Measurements from ENCODE around the gene JCHAIN. TPM values are rescaled to one million over a fixed set of nuclear protein-coding genes. Genes with fewer than 3 reads are reported as not detected.
"Not testable (repeated sequence)": the region's sequence is repeated elsewhere in the genome, so short reads cannot be mapped to it uniquely, and the experiment has no call there.

The JCHAIN gene
- total and polyA plus RNA-seq, 2 donors: 4.5 to 6.9 TPM

DNA sequence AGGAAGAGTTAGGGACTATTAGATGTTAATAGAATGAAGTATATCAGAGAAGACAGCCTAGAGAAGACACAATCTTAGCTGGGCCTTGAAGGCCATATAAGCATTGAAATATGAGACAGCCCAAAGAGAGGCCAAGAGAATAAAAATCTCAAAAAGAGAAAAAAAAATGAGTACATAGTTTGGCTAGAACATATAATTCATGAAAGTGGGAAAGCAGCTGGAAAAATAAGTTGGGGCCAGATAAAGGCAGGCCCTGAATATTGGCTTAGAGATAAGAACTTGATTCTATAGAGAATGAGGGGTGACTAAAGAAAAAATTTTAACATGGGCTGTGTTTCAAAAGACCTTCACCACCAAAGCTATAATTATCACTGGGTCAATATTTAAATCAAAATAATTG, 14.6 kb upstream of the JCHAIN start:
- no peaks in the 10 kb centered on the region for H3K4me1 ChIP-seq (ENCODE audit: insufficient read depth)

DNA sequence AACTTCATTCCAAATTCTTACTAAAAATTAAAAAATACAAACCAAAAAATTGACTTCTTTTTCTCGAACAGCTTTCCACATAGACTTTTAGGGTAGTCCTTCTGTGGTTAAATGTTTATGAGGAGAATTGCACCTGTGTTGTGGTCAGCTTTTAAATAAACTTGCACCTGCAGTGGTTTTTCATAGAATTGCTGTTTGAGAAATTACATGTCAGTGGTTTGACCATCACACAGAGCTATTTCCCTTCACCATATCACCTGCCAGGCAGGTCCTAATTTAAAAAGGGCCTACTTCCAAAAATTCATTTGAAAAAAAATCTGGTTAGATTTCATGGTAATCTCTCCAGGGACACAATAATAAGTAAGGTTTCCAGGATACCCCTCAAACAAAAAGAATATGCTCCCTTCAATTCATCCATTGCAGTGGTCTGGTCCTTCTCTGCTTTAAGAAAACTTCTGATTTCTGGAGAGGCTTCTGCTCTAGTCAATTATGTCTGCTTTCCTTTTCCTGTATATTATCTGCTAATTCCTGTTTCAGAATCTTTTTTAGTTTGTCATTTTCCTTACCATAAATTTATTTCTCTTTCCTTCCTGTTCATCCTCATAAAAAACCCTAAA, 12.2 kb upstream of the JCHAIN start:
- no peak for DNase-seq (ENCODE audit: extremely low spot score)
- H3K4me3 ChIP-seq (ENCODE audit: low read depth, low read length): no peak overlapping the region
- 94% methylated on average over 1 of the region's 1 CpG for WGBS
- no peaks in the 10 kb centered on the region for H3K4me1 ChIP-seq (ENCODE audit: insufficient read depth)
- H3K27ac ChIP-seq (ENCODE audit: low read depth): no peak overlapping the region
- H3K36me3 ChIP-seq (ENCODE audit: insufficient read depth): no peaks in the 10 kb centered on the region

More for the DNA sequence above, 14.6 kb upstream of the JCHAIN start:
- DNase-seq (ENCODE audit: extremely low spot score): no peak
- H3K27ac ChIP-seq (ENCODE audit: low read depth): no peak overlapping the region
- H3K36me3 ChIP-seq (ENCODE audit: insufficient read depth): no peaks in the 10 kb centered on the region
- no peak overlapping the region for H3K4me3 ChIP-seq (ENCODE audit: low read depth, low read length)

- Histone ChIP-seq H3K4me3 (ENCODE audit: low read depth, low read length) (no peak overlapping the region), H3K27ac (ENCODE audit: low read depth) (no peak overlapping the region), H3K36me3 (ENCODE audit: insufficient read depth) (no peaks in the 10 kb centered on the region), H3K4me1 (ENCODE audit: insufficient read depth) (no peaks in the 10 kb centered on the region)
- DNase-seq (ENCODE audit: extremely low spot score): no peak
- 92% methylated on average over 6 of the region's 6 CpGs for WGBS
Measured at GRCh38 chr4:70676554-70677090, 10.3 kb upstream of the JCHAIN start.

DNA sequence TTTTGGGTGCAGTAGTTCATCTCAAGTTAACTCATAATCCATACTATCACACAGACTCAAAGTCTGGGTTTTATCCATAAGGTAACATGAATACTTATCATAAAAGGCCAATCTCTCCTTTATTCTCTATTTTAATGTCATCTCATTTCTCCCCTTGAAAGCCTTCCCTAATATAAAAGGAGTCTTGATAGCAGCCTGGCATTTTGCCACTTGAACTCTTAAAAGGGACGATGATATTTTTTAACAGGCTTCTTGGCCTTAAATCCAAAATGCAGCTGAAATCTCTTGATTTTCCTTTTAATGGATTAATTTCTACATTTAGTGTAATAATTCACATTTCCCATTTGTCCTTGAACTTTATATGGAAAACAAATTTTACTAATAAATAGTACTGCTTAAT, 8.4 kb upstream of the JCHAIN start:
- Histone ChIP-seq H3K4me1 (ENCODE audit: insufficient read depth) (no peaks in the 10 kb centered on the region), H3K4me3 (ENCODE audit: low read depth, low read length) (no peak overlapping the region), H3K27ac (ENCODE audit: low read depth) (no peak overlapping the region), H3K36me3 (ENCODE audit: insufficient read depth) (no peaks in the 10 kb centered on the region)
- no peak for DNase-seq (ENCODE audit: extremely low spot score)
- 23% methylated on average over 1 of the region's 1 CpG for WGBS

GRCh38 chr4:70674191-70674590, 7.9 kb upstream of the JCHAIN start:
- no peak overlapping the region for H3K4me3 ChIP-seq (ENCODE audit: low read depth, low read length)
- DNase-seq (ENCODE audit: extremely low spot score): no peak
- H3K27ac ChIP-seq (ENCODE audit: low read depth): no peak overlapping the region
- H3K36me3 ChIP-seq (ENCODE audit: insufficient read depth): no peaks in the 10 kb centered on the region
- H3K4me1 ChIP-seq (ENCODE audit: insufficient read depth): no peaks in the 10 kb centered on the region

DNA sequence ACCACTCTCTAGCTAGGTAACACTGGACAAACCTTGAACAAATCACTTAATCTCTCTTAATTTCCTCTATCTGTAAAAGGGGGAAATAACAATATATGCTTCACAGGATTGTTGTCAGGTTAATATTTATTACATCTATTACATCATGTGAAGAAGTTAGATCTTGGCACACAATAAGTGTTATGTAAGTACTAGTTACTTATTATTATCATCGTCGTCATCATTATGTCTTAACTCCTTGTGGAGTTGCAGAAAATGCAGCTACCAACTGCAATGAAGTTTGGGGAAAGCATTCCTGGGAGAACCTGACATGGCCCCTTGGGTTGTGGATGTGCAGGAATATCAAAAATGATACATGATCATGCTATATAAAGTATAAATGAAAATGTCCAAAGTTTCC, 4.8 kb upstream of the JCHAIN start:
- no peak for DNase-seq (ENCODE audit: extremely low spot score)
- Histone ChIP-seq H3K27ac (ENCODE audit: low read depth) (no peak overlapping the region), H3K4me3 (ENCODE audit: low read depth, low read length) (no peak overlapping the region), H3K4me1 (ENCODE audit: insufficient read depth) (no peaks in the 10 kb centered on the region), H3K36me3 (ENCODE audit: insufficient read depth) (no peaks in the 10 kb centered on the region)
- 65% methylated on average over 2 of the region's 2 CpGs for WGBS

DNA sequence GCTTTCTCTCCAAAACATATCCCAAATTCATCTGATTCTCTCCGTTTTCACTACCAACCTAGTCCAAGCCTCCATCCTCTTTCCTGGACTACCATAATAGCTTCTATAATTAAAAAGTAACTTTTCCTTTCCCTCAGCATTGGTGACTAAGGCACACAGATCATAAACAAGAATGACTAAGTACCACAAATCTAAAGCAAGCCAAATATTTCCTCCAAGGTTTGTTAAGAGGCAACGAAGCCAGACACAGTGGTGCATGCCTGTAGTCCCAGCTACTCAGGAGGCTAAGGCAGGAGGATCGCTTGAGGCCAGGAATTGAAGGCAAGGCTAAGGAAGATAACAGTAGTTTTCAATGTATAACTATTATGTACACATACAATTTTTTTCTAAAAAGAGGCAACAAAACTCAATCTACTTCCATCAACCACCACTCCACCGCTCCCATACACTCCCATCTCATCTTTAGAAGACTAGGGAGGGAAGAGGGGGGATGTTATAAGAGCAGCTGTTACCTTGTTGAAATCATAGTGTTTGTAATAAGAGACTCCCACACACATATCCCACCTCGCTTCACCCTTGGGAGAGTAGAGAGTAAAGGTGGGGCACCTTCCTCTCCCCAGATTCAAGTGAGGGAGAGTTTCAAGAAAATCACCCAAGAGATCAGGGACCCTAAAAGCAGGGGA, 4.2 kb upstream of the JCHAIN start:
- no peak overlapping the region for H3K4me3 ChIP-seq (ENCODE audit: low read depth, low read length)
- no peaks in the 10 kb centered on the region for H3K36me3 ChIP-seq (ENCODE audit: insufficient read depth)
- WGBS: 83% methylated on average over 5 of the region's 5 CpGs
- no peak overlapping the region for H3K27ac ChIP-seq (ENCODE audit: low read depth)
- no peaks in the 10 kb centered on the region for H3K4me1 ChIP-seq (ENCODE audit: insufficient read depth)
- DNase-seq (ENCODE audit: extremely low spot score): no peak

GRCh38 chr4:70667740-70668535, 1.6 kb upstream of the JCHAIN start:
- Histone ChIP-seq H3K4me3 (ENCODE audit: low read depth, low read length) (no peak overlapping the region), H3K27ac (ENCODE audit: low read depth) (no peak overlapping the region), H3K4me1 (ENCODE audit: insufficient read depth) (no peaks in the 10 kb centered on the region)

DNA sequence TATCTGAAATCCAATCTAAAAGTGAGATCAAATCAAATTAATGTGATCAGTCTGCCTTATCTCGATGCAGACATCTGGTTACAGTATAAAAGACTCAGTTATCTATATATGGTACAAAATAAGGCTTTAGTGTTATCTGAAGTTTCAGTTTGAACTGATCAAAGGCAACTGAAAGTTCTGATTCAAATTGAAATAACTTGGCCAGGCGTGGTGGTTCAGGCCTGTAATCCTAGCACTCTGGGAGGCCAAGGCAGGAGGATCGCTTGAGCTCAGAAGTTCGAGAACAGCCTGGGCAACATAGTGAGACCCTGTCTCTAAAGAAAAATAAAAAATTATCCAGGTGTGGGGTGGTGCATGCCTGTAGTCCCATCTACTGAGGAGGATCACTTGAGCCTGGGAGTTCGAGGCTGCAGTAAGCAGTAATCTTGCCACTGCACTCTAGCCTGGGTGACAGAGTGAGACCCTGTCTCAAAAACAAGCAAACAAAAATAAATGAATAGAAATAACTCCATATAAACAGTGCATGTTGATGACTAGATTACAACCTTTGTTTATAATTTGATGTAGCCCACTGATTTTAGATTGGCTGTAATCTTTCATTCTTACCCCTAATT, 4.9 kb downstream of the JCHAIN start:
- not testable (repeated sequence) for DNase-seq (ENCODE audit: extremely low spot score); H3K27ac ChIP-seq (ENCODE audit: low read depth); H3K4me1 ChIP-seq (ENCODE audit: insufficient read depth); H3K36me3 ChIP-seq (ENCODE audit: insufficient read depth); H3K4me3 ChIP-seq (ENCODE audit: low read depth, low read length)
- WGBS: 80% methylated on average over 5 of the region's 5 CpGs

More at GRCh38 chr4:70667740-70668535, 1.6 kb upstream of the JCHAIN start:
- no peak for DNase-seq (ENCODE audit: extremely low spot score)
- 49% methylated on average over 3 of the region's 3 CpGs for WGBS
- H3K36me3 ChIP-seq (ENCODE audit: insufficient read depth): no peaks in the 10 kb centered on the region

DNA sequence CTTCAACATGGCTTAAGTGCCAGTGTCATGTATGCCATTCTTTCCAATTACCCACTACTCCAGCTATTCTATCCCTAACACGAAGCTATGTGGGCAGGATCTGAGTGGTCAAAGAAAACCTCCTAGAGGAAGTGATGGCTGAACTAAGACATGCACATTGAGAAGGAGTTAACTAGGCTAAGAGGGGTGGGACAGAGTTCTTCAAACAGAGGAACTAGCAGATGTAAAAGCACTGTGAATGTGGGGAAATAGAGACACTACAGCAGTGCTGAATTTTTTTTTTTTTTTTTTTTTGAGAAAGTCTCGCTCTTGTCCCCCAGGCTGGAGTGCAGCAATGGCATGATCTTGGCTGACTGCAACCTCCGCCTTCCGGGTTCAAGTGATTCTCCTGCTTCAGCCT, 6.2 kb downstream of the JCHAIN start:
- Histone ChIP-seq H3K36me3 (ENCODE audit: insufficient read depth) (no peaks in the 10 kb centered on the region), H3K27ac (ENCODE audit: low read depth) (no peak overlapping the region), H3K4me1 (ENCODE audit: insufficient read depth) (no peaks in the 10 kb centered on the region), H3K4me3 (ENCODE audit: low read depth, low read length) (no peak overlapping the region)
- 86% methylated on average over 4 of the region's 4 CpGs for WGBS
- DNase-seq (ENCODE audit: extremely low spot score): no peak

DNA sequence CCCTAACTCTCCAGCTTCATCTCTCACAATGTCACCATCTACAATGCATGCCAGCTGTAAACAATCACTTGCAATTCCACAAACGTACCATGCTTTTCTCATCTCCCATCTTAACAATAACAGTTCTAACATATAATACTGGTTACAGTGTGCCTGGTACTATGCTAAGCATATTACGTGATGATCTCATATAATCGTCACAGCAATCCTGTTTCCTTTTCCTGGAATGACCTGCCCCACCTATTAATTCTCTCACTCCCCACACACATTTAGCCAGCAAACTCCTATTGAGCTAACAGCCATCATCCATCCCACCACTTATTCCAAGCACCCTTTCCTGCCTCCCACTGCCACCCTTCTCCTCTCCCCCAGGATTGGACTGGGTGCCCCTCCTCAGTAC, 7.9 kb downstream of the JCHAIN start:
- DNase-seq (ENCODE audit: extremely low spot score): no peak
- Histone ChIP-seq H3K36me3 (ENCODE audit: insufficient read depth) (no peaks in the 10 kb centered on the region), H3K4me3 (ENCODE audit: low read depth, low read length) (no peak overlapping the region), H3K27ac (ENCODE audit: low read depth) (no peak overlapping the region), H3K4me1 (ENCODE audit: insufficient read depth) (no peaks in the 10 kb centered on the region)
- 34% methylated on average over 3 of the region's 3 CpGs for WGBS

- no peak for DNase-seq (ENCODE audit: extremely low spot score)
- H3K27ac ChIP-seq (ENCODE audit: low read depth): no peak overlapping the region
- WGBS: 83% methylated on average over 5 of the region's 5 CpGs
Measured at GRCh38 chr4:70657326-70657725, 9.0 kb downstream of the JCHAIN start.

GRCh38 chr4:70654605-70655011, 11.7 kb downstream of the JCHAIN start:
- no peaks in the 10 kb centered on the region for H3K4me1 ChIP-seq (ENCODE audit: insufficient read depth)
- DNase-seq (ENCODE audit: extremely low spot score): no peak
- 57% methylated on average over 5 of the region's 5 CpGs for WGBS
- no peaks in the 10 kb centered on the region for H3K36me3 ChIP-seq (ENCODE audit: insufficient read depth)
- H3K27ac ChIP-seq (ENCODE audit: low read depth): no peak overlapping the region
- H3K4me3 ChIP-seq (ENCODE audit: low read depth, low read length): no peak overlapping the region

More at GRCh38 chr4:70657326-70657725, 9.0 kb downstream of the JCHAIN start:
- Histone ChIP-seq H3K4me1 (ENCODE audit: insufficient read depth) (no peaks in the 10 kb centered on the region), H3K36me3 (ENCODE audit: insufficient read depth) (no peaks in the 10 kb centered on the region), H3K4me3 (ENCODE audit: low read depth, low read length) (no peak overlapping the region)

All from urinary bladder (tissue), 4 donors.